Measurements from ENCODE around the gene MORC3.
"Not testable (repeated sequence)": the region's sequence is repeated elsewhere in the genome, so short reads cannot be mapped to it uniquely, and the experiment has no call there.

Gene MORC3

DNA sequence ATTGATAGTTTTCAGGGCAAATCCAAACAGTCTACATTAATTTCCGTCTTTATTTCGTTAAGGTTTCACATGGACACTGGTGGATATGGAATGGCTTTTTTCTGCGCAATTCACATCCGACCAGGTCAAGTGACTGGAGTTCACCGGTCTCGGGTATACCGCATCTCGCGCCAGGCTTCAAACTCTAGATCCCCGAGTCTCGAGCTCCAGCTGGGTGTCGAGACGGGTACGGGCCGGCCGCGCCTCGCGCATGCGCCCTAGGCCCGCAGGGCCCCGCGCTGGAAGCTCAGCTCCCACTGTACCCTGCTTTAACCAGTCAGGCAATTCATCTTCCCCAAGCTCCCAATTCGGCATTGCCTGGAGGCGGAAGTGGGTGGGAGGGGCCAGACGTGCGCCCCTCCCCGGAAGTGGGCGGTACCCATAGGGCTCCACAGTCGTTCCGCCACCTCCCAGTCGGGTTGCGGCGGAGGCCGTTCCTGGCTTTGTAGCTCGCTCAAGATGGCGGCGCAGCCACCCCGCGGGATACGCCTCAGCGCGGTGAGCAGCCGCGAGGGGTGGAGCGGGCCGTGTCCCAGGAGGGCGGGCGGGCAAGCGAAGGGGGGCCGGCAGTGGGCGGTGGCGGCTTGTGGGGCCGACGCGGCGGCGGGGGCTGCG is at the start of gene MORC3:
Gene MORC3, plus strand, starts transcription at position 431 of the 654 bp plus-strand sequence. Its CDS starts 68 bp downstream, at position 499.
- peak; percentile 100 for DNase-seq (ENCODE audit: low spot score)

GRCh38 chr21:36270786-36271695 is 49.0 kb upstream of the MORC3 start:
- DNase-seq (ENCODE audit: low spot score): not testable (repeated sequence)

- DNase-seq (ENCODE audit: low spot score): no peak
These were observed 45.9 kb upstream of the MORC3 start for GRCh38 chr21:36274128-36274527.

GRCh38 chr21:36282568-36283230 is 37.3 kb upstream of the MORC3 start:
- no peak for DNase-seq (ENCODE audit: low spot score)

- DNase-seq (ENCODE audit: low spot score): not testable (repeated sequence)
These were observed 36.8 kb upstream of the MORC3 start for GRCh38 chr21:36283231-36283622.

DNA sequence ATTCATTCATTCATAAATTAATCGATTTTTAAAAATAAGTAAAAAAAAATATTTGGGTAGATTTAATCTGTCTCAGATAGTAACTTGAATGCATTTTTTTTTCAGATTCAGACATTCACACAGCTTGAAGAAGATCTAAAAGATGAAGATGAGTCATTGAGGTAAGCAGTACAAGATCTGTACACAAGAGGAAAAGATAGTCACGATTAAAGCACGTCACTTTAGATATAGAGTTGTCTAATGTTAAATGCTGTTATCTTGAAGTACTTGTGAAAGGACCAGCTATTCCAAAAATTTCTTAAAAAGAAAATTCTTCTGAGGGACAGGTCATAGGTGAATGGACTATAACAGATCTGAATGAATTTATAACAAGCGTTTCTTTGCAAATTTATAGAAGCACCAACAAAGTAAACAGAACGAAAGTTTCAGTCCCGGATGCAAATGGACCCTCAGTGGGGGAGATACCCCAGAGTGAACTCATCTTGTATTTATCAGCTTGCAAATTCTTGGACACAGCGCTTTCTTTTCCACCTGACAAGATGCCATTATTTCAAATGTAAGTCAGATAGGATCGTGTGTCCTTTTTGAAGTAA is 31.2 kb upstream of the MORC3 start:
- no peak for DNase-seq (ENCODE audit: low spot score)

- no peak for DNase-seq (ENCODE audit: low spot score)
These were observed 28.5 kb upstream of the MORC3 start for GRCh38 chr21:36291509-36291908.

DNA sequence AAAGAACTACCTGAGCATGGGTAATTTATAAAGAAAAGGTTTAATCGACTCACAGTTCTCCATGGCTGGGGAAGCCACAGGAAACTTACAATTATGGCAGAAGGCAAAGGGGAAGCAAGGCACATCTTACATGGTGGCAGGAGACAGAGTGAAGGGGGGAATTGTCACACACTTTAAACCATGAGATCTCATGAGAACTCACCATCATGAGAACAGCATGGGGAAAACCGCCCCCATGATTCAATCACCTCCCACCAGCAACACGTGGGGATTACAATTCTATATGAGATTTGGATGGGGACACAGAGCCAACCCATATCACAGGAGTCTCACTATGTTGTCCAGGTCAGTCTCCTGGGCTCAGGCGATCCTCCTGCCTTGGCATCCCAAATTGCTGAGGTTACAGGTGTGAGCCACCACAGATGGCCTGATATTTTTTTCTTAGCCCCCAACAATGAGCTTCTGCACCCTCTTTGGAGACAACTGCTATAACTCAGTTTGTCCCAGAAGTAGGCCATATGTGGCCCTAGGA is 22.5 kb upstream of the MORC3 start:
- no peak for DNase-seq (ENCODE audit: low spot score)

- peak; percentile 73 for DNase-seq (ENCODE audit: low spot score)
These were observed 21.9 kb upstream of the MORC3 start for GRCh38 chr21:36297938-36298572.

DNA sequence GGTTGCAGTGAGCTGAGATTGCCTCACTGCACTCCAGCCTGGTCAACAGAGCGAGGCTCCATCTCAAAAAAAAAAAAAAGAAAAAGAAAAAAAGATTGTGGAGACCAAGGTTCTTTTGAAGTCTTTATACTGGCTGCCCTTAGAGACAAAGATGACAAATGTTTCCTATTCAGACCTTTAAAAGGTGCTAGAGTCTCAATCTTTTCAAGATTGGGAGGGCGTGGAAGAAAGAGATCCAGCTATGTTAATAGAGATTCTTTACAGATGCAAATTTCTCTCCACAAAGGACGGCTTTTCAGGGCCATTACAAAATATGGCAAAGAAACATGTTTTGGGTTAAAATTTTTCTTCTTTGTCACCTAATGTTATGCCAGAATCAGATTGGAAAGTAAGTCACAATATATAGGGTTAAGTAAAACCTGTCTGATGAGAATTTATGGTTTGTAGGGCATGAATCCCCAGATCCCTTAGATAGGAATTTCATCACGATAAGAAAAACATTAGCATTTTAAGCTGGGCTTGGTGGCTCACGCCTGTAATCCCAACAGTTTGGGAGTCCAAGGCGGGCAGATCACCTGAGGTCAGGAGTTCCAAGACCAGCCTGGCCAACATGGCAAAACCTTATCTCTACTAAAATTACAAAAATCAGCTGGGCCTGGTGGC is 13.0 kb upstream of the MORC3 start:
- no peak for DNase-seq (ENCODE audit: low spot score)

- no peak for DNase-seq (ENCODE audit: low spot score)
These were observed 10.0 kb upstream of the MORC3 start for GRCh38 chr21:36310016-36310415.

DNA sequence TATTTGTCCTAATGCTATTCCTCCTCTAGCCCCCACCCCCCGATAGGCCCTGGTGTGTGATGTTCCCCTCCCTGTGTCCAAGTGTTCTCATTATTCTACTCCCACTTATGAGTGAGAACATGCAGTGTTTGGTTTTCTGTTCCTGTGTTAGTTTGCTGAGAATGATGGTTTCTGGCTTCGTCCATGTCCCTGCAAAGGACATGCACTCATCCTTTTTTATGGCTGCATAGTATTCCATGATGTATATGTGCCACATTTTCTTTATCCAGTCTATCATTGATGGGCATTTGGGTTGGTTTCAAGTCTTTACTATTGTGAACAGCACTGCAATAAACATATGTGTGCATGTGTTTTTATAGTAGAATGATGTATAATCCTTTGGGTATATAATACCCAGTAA is 6.6 kb upstream of the MORC3 start:
- not testable (repeated sequence) for DNase-seq (ENCODE audit: low spot score)

DNA sequence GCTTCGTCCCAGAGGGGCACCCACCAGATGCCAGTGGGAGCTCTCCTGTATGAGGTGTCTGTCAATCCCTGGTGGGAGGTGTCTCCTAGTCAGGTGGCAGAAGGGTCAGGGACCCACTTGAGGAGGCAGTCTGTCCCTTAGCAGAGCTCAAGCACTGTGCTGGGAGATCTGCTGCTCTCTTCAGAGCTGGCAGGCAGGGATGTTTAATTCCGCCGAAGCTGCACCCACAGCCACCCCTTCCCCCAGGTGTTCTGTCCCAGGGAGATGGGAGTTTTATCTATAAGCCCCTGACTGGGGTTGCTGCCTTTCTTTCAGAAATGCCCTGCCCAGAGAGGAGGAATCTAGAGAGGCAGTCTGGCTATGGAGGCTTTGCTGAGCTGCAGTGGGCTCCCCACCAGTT is 4.0 kb upstream of the MORC3 start:
- DNase-seq (ENCODE audit: low spot score): not testable (repeated sequence)

GRCh38 chr21:36316872-36317484 is 3.0 kb upstream of the MORC3 start:
- DNase-seq (ENCODE audit: low spot score): no peak

GRCh38 chr21:36319406-36319766 is 611 bp upstream of the MORC3 start:
- DNase-seq (ENCODE audit: low spot score): not testable (repeated sequence)

- peak; percentile 77 for DNase-seq (ENCODE audit: low spot score)
These were observed 676 bp downstream of the MORC3 start for GRCh38 chr21:36320421-36321324.

GRCh38 chr21:36321325-36322082 is 1.5 kb downstream of the MORC3 start:
- DNase-seq (ENCODE audit: low spot score): peak; percentile 24

DNA sequence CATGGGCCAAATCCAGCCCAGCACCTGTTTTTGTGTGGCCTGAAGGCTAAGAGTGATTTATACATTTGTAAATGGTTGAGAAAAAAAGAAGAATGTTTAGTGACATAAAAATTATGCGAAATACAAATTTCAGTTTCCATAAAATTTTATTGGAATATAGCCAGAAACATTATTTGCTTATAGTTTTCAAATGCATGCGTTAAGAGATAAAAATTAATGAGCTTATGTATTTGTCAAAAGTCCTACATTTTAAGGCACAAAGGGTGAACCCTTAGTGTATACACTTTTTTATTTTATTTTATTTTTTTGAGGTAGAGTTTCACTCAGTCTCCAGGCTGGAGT is 2.1 kb downstream of the MORC3 start:
- no peak for DNase-seq (ENCODE audit: low spot score)

DNA sequence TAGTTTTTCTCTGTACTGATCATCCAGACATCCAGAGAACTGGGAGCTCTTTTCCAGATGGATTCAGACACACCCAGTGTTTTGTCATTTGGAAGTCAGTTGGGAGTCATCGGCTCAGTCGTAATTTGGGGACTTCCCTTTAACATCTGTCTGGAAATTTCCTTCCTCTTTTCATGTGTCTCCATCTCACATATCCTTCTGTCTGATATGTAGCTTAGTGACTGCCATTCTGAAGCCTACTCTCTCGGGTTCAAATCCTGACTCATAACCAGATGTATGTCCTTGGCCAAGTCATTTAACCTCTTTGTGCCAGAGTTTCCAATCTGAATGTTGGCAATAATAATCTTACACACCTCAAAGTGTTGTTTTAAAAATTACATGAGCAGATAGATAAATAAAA is 3.0 kb downstream of the MORC3 start:
- peak; percentile 11 for DNase-seq (ENCODE audit: low spot score)

Data from GM03348 (cell line).